Psoas muscle (tissue), 8 donors: ENCODE measurements around the gene FADS3. TPM values are rescaled to one million over a fixed set of nuclear protein-coding genes. Genes with fewer than 3 reads are reported as not detected.

Source experiments
- ATAC-seq, 4 donors: fragments of 200-7000 bp; cut with Tn5 transposase; one replicate each; pipeline ENCODE4 v1.9.1; 2020; ENCODE audit warnings: moderate library complexity in 3 of 4, mild to moderate bottlenecking in 2 of 4
- DNase-seq, 2 donors: peaks; one replicate each; pipeline ENCODE4 v3.0.0-alpha.2; 2020
- H3K27ac ChIP-seq: fragments of 200-600 bp; one replicate; pipeline ENCODE4 v1.8.0; 2022
- H3K27me3 ChIP-seq, 3 donors: fragments of 200-600 bp in 1 of 3; one replicate each; pipeline versions ENCODE4 v1.6.1 to v1.8.0; 2013 to 2022; ENCODE audit warnings: low read length in 2 of 3, mild to moderate bottlenecking in 2 of 3, moderate library complexity in 1 of 3; ENCODE audit not compliant: insufficient read depth in 3 of 3
- H3K36me3 ChIP-seq, 2 donors: fragments of 200-600 bp in 1 of 2; one replicate each; pipeline versions ENCODE4 v1.6.1 to v1.8.0; 2013 to 2022; ENCODE audit warnings: low read depth in 1 of 2, mild to moderate bottlenecking in 1 of 2, moderate library complexity in 1 of 2; ENCODE audit not compliant: insufficient read depth in 1 of 2
- H3K4me1 ChIP-seq: fragments of 200-600 bp; one replicate; pipeline ENCODE4 v1.8.0; 2022
- H3K4me3 ChIP-seq: fragments of 200-600 bp; one replicate; pipeline ENCODE4 v1.8.0; 2022; ENCODE audit warnings: mild to moderate bottlenecking
- H3K9me3 ChIP-seq: fragments of 200-600 bp; one replicate; pipeline ENCODE4 v1.8.0; 2022
- CTCF ChIP-seq: fragments of 200-600 bp; IDR thresholded peaks from one replicate; pipeline ENCODE4 v1.8.0; 2022; ENCODE audit warnings: antibody characterized with exemption
- WGBS, 3 donors: extraction: QIAGEN DNeasy Blood & Tissue Kit; methylation state at CpG; one replicate each; pipeline versions ENCODE4 v1.1.6 to v1.1.7; 2013; 5-methylcytosine and 5-hydroxymethylcytosine counted together
- intact Hi-C, 2 donors: fragments of 100-400 bp; cut with DNase I; formaldehyde crosslinking; loops; one replicate each; pipeline versions ENCODE4 v1.11.0 to v1.14.2; 2022
- polyA plus RNA-seq, 3 donors: library from polyadenylated mRNA; stranded (reverse); fragments of 200-250 nt; gene quantifications; one replicate each; pipeline ENCODE4 v1.2.3, GENCODE V29; 2013
- total RNA-seq, 4 donors: library from RNA; stranded (reverse); fragmentation: NEBNext Ultra II Directional in 2 of 4; extraction: Animal tissue kit (Norgen Biotek cat#: 25700) in 2 of 4; gene quantifications; one replicate each; pipeline versions ENCODE4 v1.2.1 to v1.2.4, GENCODE V29; 2021 to 2023
- donor health status: healthy with polysubstance abuse.
- donor health status: DM: no; HTN: no; CAD: no; lungs with moderate emphysema.
- donor health status: Bipolar disorder and iron deficiency.
- donor health status: healthy.
- donor health status: DM: yes; HTN: yes; CAD: no.
- donor health status: DM: no; HTN: no; CAD: no.
- donor health status: DM: no; HTN: no; CAD: no.
- donor health status: DM: yes; HTN: yes; CAD: no.

The FADS3 gene
- total and polyA plus RNA-seq, 7 donors = 26.5 to 392 (median 53.9) TPM

- ATAC-seq = no peak
- intact Hi-C loops = no loop called here
These were observed 13.8 kb upstream of the FADS3 start for GRCh38 chr11:61905067-61905696.

GRCh38 chr11:61904539-61905048, 13.2 kb upstream of the FADS3 start:
- H3K27me3 ChIP-seq = no peaks in the 10 kb centered on the region
- no peak overlapping the region for H3K27ac ChIP-seq
- TF ChIP-seq CTCF = no peak
- H3K4me1 ChIP-seq = no peaks in the 10 kb centered on the region
- DNase-seq (no peak), ATAC-seq (no peak)
- intact Hi-C loops = no loop called here
- WGBS, 3 donors = 69 to 76% (median 71%) methylated on average over 17 to 19 of the region's 19 CpGs
- H3K9me3 ChIP-seq = no peaks in the 10 kb centered on the region
- no peak overlapping the region for H3K4me3 ChIP-seq
- peaks cover 0 to 21% of the 10 kb centered on the region in 2 donors for H3K36me3 ChIP-seq

More at GRCh38 chr11:61905067-61905696, 13.8 kb upstream of the FADS3 start:
- DNase-seq = no peak
- H3K27ac ChIP-seq = no peak overlapping the region
- TF ChIP-seq CTCF = no peak
- WGBS, 3 donors = 90 to 93% (median 93%) methylated on average over 13 of the region's 13 CpGs
- H3K4me1 ChIP-seq = no peaks in the 10 kb centered on the region
- H3K36me3 ChIP-seq = peaks cover 0 to 21% of the 10 kb centered on the region in 2 donors
- no peak overlapping the region for H3K4me3 ChIP-seq
- H3K9me3 ChIP-seq = no peaks in the 10 kb centered on the region
- H3K27me3 ChIP-seq = no peaks in the 10 kb centered on the region

GRCh38 chr11:61903845-61904244, 12.5 kb upstream of the FADS3 start:
- H3K27ac ChIP-seq = no peak overlapping the region
- intact Hi-C loops = no loop called here
- DNase-seq = no peak

GRCh38 chr11:61902313-61902712, 11.0 kb upstream of the FADS3 start:
- WGBS, 3 donors = 76 to 82% (median 79%) methylated on average over 11 of the region's 11 CpGs
- Histone ChIP-seq H3K4me1 (no peaks in the 10 kb centered on the region), H3K4me3 (no peak overlapping the region), H3K36me3 (peaks cover 0 to 21% of the 10 kb centered on the region in 2 donors), H3K27me3 (no peaks in the 10 kb centered on the region), H3K27ac (no peak overlapping the region), H3K9me3 (no peaks in the 10 kb centered on the region)
- DNase-seq (no peak), ATAC-seq (no peak)
- intact Hi-C loops = no loop called here
- TF ChIP-seq CTCF = no peak

More at GRCh38 chr11:61903845-61904244, 12.5 kb upstream of the FADS3 start:
- no peak for TF ChIP-seq CTCF
- Histone ChIP-seq H3K27me3 (no peaks in the 10 kb centered on the region), H3K4me3 (no peak overlapping the region), H3K9me3 (no peaks in the 10 kb centered on the region), H3K36me3 (peaks cover 0 to 21% of the 10 kb centered on the region in 2 donors), H3K4me1 (no peaks in the 10 kb centered on the region)
- WGBS, 3 donors = 94 to 100% (median 100%) methylated on average over 3 of the region's 3 CpGs
- no peak for ATAC-seq
